Activated CD8-positive, alpha-beta memory T cell treated with anti-CD3 and anti-CD28 coated beads, Interleukin-2, amount 50 U/mL, for 24 hours (primary cell): ENCODE measurements around the gene USF3.

Experiments
- DNase-seq: peaks from one replicate; pipeline ENCODE4 v3.0.0-alpha.2; 2020; ENCODE audit errors: extremely low read depth

Gene USF3

GRCh38 chr3:113607219-113607596 is 89.2 kb downstream of the USF3 start:
- DNase-seq: no peak

- no peak for DNase-seq
These were observed 89.8 kb downstream of the USF3 start for GRCh38 chr3:113606539-113607218.

- no peak for DNase-seq
These were observed 93.6 kb downstream of the USF3 start for GRCh38 chr3:113602836-113603235.

GRCh38 chr3:113602256-113602655 is 94.2 kb downstream of the USF3 start:
- no peak for DNase-seq

GRCh38 chr3:113601240-113601639 is 95.2 kb downstream of the USF3 start:
- DNase-seq: no peak

GRCh38 chr3:113600418-113601182 is 95.8 kb downstream of the USF3 start:
- no peak for DNase-seq
